Upper lobe of left lung (tissue), 4 donors: Measurements from ENCODE around the gene TMBIM4.

Experiments used
- POLR2A ChIP-seq, 4 donors: fragments of 450-650 bp; IDR thresholded peaks; one replicate each; pipeline ENCODE4 v1.5.1; 2016 to 2017; ENCODE audit warnings: antibody characterized with exemption in 4 of 4, mild to moderate bottlenecking in 2 of 4
- POLR2AphosphoS5 ChIP-seq, 2 donors: sonication (generic); formaldehyde crosslinking; IDR thresholded peaks; one replicate each; pipeline ENCODE4 v1.5.1; 2017; ENCODE audit warnings: antibody characterized with exemption in 2 of 2
- TF ChIP-seq, protein P1 (sequence below), 6 experiments: fragments of 450-650 bp in 4 of 6; fragments of 200-600 bp in 2 of 6; sonication (generic) in 2 of 6; IDR thresholded peaks; one replicate each; pipeline ENCODE4 v1.5.1; 2016 to 2019; ENCODE audit warnings: antibody characterized with exemption in 6 of 6

DNA sequence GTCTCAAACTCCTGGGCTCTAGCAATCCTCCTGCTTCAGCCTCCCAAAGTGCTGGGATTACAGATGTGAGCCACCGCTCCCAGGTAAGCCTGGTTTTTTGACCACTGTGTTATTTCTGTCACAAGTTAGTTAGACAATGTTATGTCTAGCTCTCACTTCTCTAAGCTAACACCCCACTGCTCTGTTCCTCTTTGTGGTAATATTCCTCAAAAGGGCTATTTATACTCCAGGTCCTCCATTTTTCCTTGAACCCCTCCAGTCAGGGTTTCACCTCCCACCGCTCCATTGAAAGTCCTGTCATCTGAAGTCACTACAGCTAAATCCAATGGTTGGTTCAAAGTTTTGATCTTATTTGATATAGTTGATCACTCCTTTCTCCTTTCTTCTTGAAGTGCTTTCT, 24.3 kb upstream of the TMBIM4 start:
- TF ChIP-seq POLR2AphosphoS5 (IDR thresholded peaks at IDR 0.05) (no peak), POLR2A (IDR thresholded peaks at IDR 0.05) (no peak)
- TF ChIP-seq, protein P1, sequence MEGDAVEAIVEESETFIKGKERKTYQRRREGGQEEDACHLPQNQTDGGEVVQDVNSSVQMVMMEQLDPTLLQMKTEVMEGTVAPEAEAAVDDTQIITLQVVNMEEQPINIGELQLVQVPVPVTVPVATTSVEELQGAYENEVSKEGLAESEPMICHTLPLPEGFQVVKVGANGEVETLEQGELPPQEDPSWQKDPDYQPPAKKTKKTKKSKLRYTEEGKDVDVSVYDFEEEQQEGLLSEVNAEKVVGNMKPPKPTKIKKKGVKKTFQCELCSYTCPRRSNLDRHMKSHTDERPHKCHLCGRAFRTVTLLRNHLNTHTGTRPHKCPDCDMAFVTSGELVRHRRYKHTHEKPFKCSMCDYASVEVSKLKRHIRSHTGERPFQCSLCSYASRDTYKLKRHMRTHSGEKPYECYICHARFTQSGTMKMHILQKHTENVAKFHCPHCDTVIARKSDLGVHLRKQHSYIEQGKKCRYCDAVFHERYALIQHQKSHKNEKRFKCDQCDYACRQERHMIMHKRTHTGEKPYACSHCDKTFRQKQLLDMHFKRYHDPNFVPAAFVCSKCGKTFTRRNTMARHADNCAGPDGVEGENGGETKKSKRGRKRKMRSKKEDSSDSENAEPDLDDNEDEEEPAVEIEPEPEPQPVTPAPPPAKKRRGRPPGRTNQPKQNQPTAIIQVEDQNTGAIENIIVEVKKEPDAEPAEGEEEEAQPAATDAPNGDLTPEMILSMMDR (IDR thresholded peaks at IDR 0.05) = no peak
